HUDEP-2 (cell line): ENCODE results near the gene ANTXR1.

ENCODE experiments used
- DNase-seq, 76 experiments: peaks; one replicate each; lab custom pipeline; 2025; ENCODE audit not compliant: unreplicated experiment in 76 of 76; lab: John Stamatoyannopoulos, UW

The ANTXR1 gene

GRCh38 chr2:69201259-69201658 is 188.3 kb downstream of the ANTXR1 start:
- DNase-seq: no peak

GRCh38 chr2:69202327-69202726 is 189.3 kb downstream of the ANTXR1 start:
- DNase-seq: no peak

GRCh38 chr2:69203166-69203985 is 190.4 kb downstream of the ANTXR1 start:
- no peak for DNase-seq

GRCh38 chr2:69204654-69205053 is 191.7 kb downstream of the ANTXR1 start:
- no peak for DNase-seq

- DNase-seq: no peak
These were observed 192.1 kb downstream of the ANTXR1 start for GRCh38 chr2:69205076-69205475.

- DNase-seq: no peak
These were observed 192.5 kb downstream of the ANTXR1 start for GRCh38 chr2:69205491-69205890.

- DNase-seq: no peak
These were observed 195.1 kb downstream of the ANTXR1 start for GRCh38 chr2:69208023-69208595.

- no peak for DNase-seq
These were observed 196.5 kb downstream of the ANTXR1 start for GRCh38 chr2:69209482-69209881.

- no peak for DNase-seq
These were observed 197.4 kb downstream of the ANTXR1 start for GRCh38 chr2:69210385-69210784.

GRCh38 chr2:69211048-69211447 is 198.1 kb downstream of the ANTXR1 start:
- no peak for DNase-seq

GRCh38 chr2:69211686-69212085 is 198.7 kb downstream of the ANTXR1 start:
- DNase-seq: no peak

- DNase-seq: no peak
These were observed 199.5 kb downstream of the ANTXR1 start for GRCh38 chr2:69212238-69213028.

- no peak for DNase-seq
These were observed 200.2 kb downstream of the ANTXR1 start for GRCh38 chr2:69213201-69213600.

- DNase-seq: no peak
These were observed 200.8 kb downstream of the ANTXR1 start for GRCh38 chr2:69213782-69214181.

GRCh38 chr2:69214898-69215297 is 201.9 kb downstream of the ANTXR1 start:
- DNase-seq: no peak

GRCh38 chr2:69216535-69217332 is 203.8 kb downstream of the ANTXR1 start:
- no peak for DNase-seq

- DNase-seq: no peak
These were observed 204.5 kb downstream of the ANTXR1 start for GRCh38 chr2:69217333-69218080.

GRCh38 chr2:69221512-69221911 is 208.5 kb downstream of the ANTXR1 start:
- no peak for DNase-seq

- DNase-seq: no peak
These were observed 209.2 kb downstream of the ANTXR1 start for GRCh38 chr2:69221960-69222751.
